ENCODE results near the gene PLXDC2. TPM values are rescaled to one million over a fixed set of nuclear protein-coding genes. Genes with fewer than 3 reads are reported as not detected.

The PLXDC2 gene
- total and polyA plus RNA-seq, 2 donors from 2014 or later = 11.9 to 42.1 TPM

DNA sequence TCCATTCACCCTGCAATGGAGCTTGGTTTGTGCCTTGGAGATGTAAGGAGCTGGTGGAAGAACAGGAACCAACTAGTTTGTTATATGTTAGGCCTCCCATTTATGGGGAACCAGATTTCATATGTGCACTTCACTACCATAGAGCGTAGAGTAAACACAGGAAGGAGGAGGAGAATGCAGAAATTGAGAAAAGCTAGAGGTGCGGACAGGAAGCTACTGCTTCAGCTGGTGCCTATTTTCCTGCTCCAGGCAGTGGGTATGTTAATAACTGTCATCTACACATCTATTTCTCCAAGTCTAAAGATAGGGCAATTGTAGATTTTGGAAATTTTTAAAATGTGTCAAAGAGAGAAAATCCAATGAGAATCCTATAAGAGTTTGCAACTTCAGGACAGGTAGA lies 482.2 kb downstream of the PLXDC2 start:
- H3K4me1 ChIP-seq (ENCODE audit: control insufficient read depth in 2 of 3, insufficient read depth in 2 of 3, low read depth in 1 of 3, low read length in 3 of 3) = no peaks in the 10 kb centered on the region
- no peak overlapping the region for H3K4me3 ChIP-seq (ENCODE audit: low read length in 3 of 3)
- TF ChIP-seq, protein P1, sequence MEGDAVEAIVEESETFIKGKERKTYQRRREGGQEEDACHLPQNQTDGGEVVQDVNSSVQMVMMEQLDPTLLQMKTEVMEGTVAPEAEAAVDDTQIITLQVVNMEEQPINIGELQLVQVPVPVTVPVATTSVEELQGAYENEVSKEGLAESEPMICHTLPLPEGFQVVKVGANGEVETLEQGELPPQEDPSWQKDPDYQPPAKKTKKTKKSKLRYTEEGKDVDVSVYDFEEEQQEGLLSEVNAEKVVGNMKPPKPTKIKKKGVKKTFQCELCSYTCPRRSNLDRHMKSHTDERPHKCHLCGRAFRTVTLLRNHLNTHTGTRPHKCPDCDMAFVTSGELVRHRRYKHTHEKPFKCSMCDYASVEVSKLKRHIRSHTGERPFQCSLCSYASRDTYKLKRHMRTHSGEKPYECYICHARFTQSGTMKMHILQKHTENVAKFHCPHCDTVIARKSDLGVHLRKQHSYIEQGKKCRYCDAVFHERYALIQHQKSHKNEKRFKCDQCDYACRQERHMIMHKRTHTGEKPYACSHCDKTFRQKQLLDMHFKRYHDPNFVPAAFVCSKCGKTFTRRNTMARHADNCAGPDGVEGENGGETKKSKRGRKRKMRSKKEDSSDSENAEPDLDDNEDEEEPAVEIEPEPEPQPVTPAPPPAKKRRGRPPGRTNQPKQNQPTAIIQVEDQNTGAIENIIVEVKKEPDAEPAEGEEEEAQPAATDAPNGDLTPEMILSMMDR (IDR thresholded peaks at IDR 0.05; ENCODE audit: borderline replicate concordance, extremely low read depth, insufficient read depth) = no peak
- intact Hi-C loops (cut with DNase I) = no loop called here
- no peaks in the 10 kb centered on the region for H3K36me3 ChIP-seq (ENCODE audit: control insufficient read depth in 2 of 3, insufficient read depth in 3 of 3, low read length in 3 of 3)
- FAIRE-seq (no peak), DNase-seq (no peak)
- no peak overlapping the region for H3K27ac ChIP-seq (ENCODE audit: low read depth in 2 of 2, low read length in 2 of 2)
- H3K9me3 ChIP-seq (ENCODE audit: control insufficient read depth in 2 of 3, insufficient read depth in 1 of 3, low read length in 3 of 3) = no peaks in the 10 kb centered on the region
- no peaks in the 10 kb centered on the region for H3K27me3 ChIP-seq (ENCODE audit: control insufficient read depth, insufficient read depth, low read length)
- H3K9ac ChIP-seq (ENCODE audit: low read length in 3 of 3) = no peak overlapping the region

DNA sequence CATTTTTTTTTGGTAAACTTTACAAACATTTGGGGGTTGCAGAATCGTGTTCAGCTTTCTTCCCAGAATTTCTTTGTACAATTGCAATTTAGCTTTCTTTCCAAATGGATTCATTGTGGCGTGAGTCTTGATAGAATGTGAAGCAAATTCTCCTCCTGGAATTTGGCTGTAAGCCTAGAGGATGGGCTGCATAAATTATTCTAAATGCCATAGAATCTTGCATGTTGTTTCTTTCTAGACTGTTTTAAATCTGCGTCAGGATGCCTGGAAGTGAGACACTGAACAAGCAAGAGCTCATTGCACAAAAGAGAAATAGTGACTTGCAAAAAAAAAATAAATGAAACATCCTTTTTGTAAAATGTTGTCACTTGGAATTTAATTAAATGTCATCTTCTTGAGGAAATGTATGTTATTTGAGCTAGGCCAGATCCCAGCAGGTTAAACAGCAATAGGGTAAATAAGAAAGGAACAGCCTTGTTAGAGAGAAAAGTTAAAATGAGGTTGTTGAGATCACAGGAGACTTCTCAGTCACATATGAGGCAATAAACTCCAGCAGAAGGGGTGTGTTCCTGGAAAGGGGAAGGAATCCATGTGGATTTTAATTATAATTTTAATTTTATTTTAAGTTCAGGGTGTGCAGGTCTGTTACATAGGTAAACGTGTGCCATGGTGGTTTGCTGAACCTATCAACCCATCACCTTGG lies 483.0 kb downstream of the PLXDC2 start:
- H3K4me3 ChIP-seq (ENCODE audit: low read length in 3 of 3) = no peak overlapping the region
- no peaks in the 10 kb centered on the region for H3K9me3 ChIP-seq (ENCODE audit: control insufficient read depth in 2 of 3, insufficient read depth in 1 of 3, low read length in 3 of 3)
- H3K27ac ChIP-seq (ENCODE audit: low read depth in 2 of 2, low read length in 2 of 2) = no peak overlapping the region
- H3K27me3 ChIP-seq (ENCODE audit: control insufficient read depth, insufficient read depth, low read length) = no peaks in the 10 kb centered on the region
- no peaks in the 10 kb centered on the region for H3K36me3 ChIP-seq (ENCODE audit: control insufficient read depth in 2 of 3, insufficient read depth in 3 of 3, low read length in 3 of 3)
- H3K4me1 ChIP-seq (ENCODE audit: control insufficient read depth in 2 of 3, insufficient read depth in 2 of 3, low read depth in 1 of 3, low read length in 3 of 3) = no peaks in the 10 kb centered on the region
- TF ChIP-seq, protein P1 (IDR thresholded peaks at IDR 0.05; ENCODE audit: borderline replicate concordance, extremely low read depth, insufficient read depth) = no peak
- FAIRE-seq (no peak), DNase-seq (peak in 2 of 5 donors; percentile 39 to 70)
- no peak overlapping the region for H3K9ac ChIP-seq (ENCODE audit: low read length in 3 of 3)
- intact Hi-C loops (cut with DNase I) = no loop called here

DNA sequence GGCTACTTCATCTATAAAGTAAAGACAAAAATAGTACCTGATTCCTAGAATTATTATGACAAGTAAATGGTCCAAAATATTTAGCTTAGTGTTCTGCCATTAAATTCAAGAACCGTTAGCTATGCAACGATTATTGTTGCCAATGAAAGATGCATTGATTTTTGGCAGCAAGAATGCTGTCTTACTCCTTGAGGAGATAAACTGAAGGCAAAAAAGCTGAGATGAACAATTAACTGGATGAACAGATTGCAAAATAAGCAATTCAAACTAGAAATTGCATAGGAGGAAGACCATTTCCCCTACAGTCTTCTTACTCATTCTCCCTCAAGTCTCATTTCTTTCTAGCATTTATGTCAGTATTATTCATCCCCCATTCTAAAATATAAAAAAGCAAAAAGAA lies 484.5 kb downstream of the PLXDC2 start:
- no peaks in the 10 kb centered on the region for H3K9me3 ChIP-seq (ENCODE audit: control insufficient read depth in 2 of 3, insufficient read depth in 1 of 3, low read length in 3 of 3)
- no peak overlapping the region for H3K4me3 ChIP-seq (ENCODE audit: low read length in 3 of 3)
- TF ChIP-seq, protein P1 (IDR thresholded peaks at IDR 0.05; ENCODE audit: borderline replicate concordance, extremely low read depth, insufficient read depth) = no peak
- H3K27me3 ChIP-seq (ENCODE audit: control insufficient read depth, insufficient read depth, low read length) = no peaks in the 10 kb centered on the region
- H3K9ac ChIP-seq (ENCODE audit: low read length in 3 of 3) = no peak overlapping the region
- H3K27ac ChIP-seq (ENCODE audit: low read depth in 2 of 2, low read length in 2 of 2) = no peak overlapping the region
- no peaks in the 10 kb centered on the region for H3K4me1 ChIP-seq (ENCODE audit: control insufficient read depth in 2 of 3, insufficient read depth in 2 of 3, low read depth in 1 of 3, low read length in 3 of 3)
- no peak for FAIRE-seq
- intact Hi-C loops (cut with DNase I) = no loop called here
- no peak for DNase-seq
- H3K36me3 ChIP-seq (ENCODE audit: control insufficient read depth in 2 of 3, insufficient read depth in 3 of 3, low read length in 3 of 3) = no peaks in the 10 kb centered on the region

DNA sequence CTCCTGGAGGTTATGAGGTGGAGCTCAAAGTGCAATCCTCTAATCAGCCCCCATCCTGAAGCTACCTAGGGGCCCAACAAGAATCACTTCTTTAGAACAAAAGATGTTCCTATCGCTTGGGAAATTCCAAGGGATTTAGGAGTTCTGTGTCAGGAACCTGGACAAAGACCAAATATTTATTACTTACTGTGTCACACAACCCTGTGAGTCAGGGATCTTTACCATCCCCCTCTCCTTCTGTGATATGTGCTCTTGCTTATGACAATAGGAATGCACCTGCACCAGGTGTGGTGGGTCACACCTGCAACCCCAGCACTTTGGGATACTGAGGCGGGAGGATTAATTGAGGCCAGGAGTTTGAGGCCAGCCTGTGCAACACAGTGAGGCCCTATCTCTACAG lies 485.8 kb downstream of the PLXDC2 start:
- H3K36me3 ChIP-seq (ENCODE audit: control insufficient read depth in 2 of 3, insufficient read depth in 3 of 3, low read length in 3 of 3) = no peaks in the 10 kb centered on the region
- H3K27ac ChIP-seq (ENCODE audit: low read depth in 2 of 2, low read length in 2 of 2) = no peak overlapping the region
- FAIRE-seq (no peak), DNase-seq (no peak)
- H3K9me3 ChIP-seq (ENCODE audit: control insufficient read depth in 2 of 3, insufficient read depth in 1 of 3, low read length in 3 of 3) = no peaks in the 10 kb centered on the region
- H3K4me1 ChIP-seq (ENCODE audit: control insufficient read depth in 2 of 3, insufficient read depth in 2 of 3, low read depth in 1 of 3, low read length in 3 of 3) = no peaks in the 10 kb centered on the region
- no peak overlapping the region for H3K9ac ChIP-seq (ENCODE audit: low read length in 3 of 3)
- H3K4me3 ChIP-seq (ENCODE audit: low read length in 3 of 3) = no peak overlapping the region
- intact Hi-C loops (cut with DNase I) = no loop called here
- TF ChIP-seq, protein P1 (IDR thresholded peaks at IDR 0.05; ENCODE audit: borderline replicate concordance, extremely low read depth, insufficient read depth) = no peak
- H3K27me3 ChIP-seq (ENCODE audit: control insufficient read depth, insufficient read depth, low read length) = no peaks in the 10 kb centered on the region

Measured in kidney (tissue), 14 donors.